K562 (cell line): Measurements from ENCODE around the gene GPR108. TPM values are rescaled to one million over a fixed set of nuclear protein-coding genes. Genes with fewer than 3 reads are reported as not detected.
A peak's percentile ranks its signal among the peaks of the same experiment; 100 is the strongest.

Source experiments
- ATAC-seq: fragments of 200-7000 bp; cut with Tn5 transposase; 3 replicates; pipeline ENCODE4 v1.9.1; 2020; ENCODE audit warnings: moderate library complexity
- BruUV-seq: library from RNA; stranded (reverse); fragments of 400-500 nt; replicated peaks from 2 replicates; lab custom pipeline; 2021; lab: Mats Ljungman, UMichigan
- CTCF ChIA-PET: fragments of 300-600 bp; formaldehyde crosslinking; extraction: SDS; loops from one replicate; lab custom pipeline; 2021; ENCODE audit warnings: low intra/inter-chr PET ratio; lab: Yijun Ruan, JAX
- POLR2A ChIA-PET: fragments of 300-600, 350-650 bp; sonication (Branson Sonifier 250); formaldehyde crosslinking; extraction: SDS; loops from one replicate; lab custom pipeline; 2021; ENCODE audit warnings: antibody characterized with exemption, inconsistent platforms; lab: Yijun Ruan, JAX
- DNase-seq, 4 experiments: peaks; one replicate each; pipeline versions ENCODE4 v3.0.0 to v3.0.0-alpha.2; 2011 to 2018; ENCODE audit warnings: low spot score in 3 of 4, mixed read lengths in 3 of 4; ENCODE audit errors: extremely low read depth in 1 of 4
- FAIRE-seq: peaks from 2 replicates; lab custom pipeline; 2011; peaks lifted over from hg19 to GRCh38; lab: Jason Lieb, UNC
- H2AFZ ChIP-seq: 2 replicates; pipeline ENCODE4 v1.6.0; 2011; ENCODE audit warnings: low read depth, low read length, control low read depth, inconsistent platforms
- H3K27ac ChIP-seq: fragments of 200-600 bp; 3 replicates; pipeline ENCODE4 v1.8.0; 2011; ENCODE audit warnings: low read depth, mild to moderate bottlenecking, control low read depth, inconsistent platforms, low read length, moderate library complexity, mixed read lengths; ENCODE audit errors: extremely low read depth
- H3K27me3 ChIP-seq, 2 experiments: fragments of 300-600 bp in 1 of 2; 2 replicates in 1 of 2; 3 replicates in 1 of 2; pipeline versions ENCODE4 v1.6.0 to v1.8.0; 2011; ENCODE audit warnings: inconsistent platforms in 2 of 2, low read length in 2 of 2, mild to moderate bottlenecking in 1 of 2, mixed read lengths in 1 of 2, moderate library complexity in 1 of 2; ENCODE audit not compliant: control insufficient read depth in 2 of 2, insufficient read depth in 2 of 2
- H3K36me3 ChIP-seq: fragments of 300-600 bp; 3 replicates; pipeline ENCODE4 v1.8.0; 2011; ENCODE audit warnings: mild to moderate bottlenecking, low read length, inconsistent platforms; ENCODE audit not compliant: control insufficient read depth, insufficient read depth
- H3K4me1 ChIP-seq, 2 experiments: fragments of 200-600 bp in 1 of 2; replicated peaks in 1 of 2; 2 replicates in 1 of 2; 3 replicates in 1 of 2; pipeline versions ENCODE4 v1.5.1 to v1.8.0; 2011; ENCODE audit warnings: inconsistent platforms in 2 of 2, low read length in 2 of 2, mild to moderate bottlenecking in 1 of 2, mixed read lengths in 1 of 2, moderate library complexity in 1 of 2; ENCODE audit not compliant: control insufficient read depth in 2 of 2, insufficient read depth in 2 of 2
- H3K4me2 ChIP-seq: 2 replicates; pipeline ENCODE4 v1.6.1; 2011; ENCODE audit warnings: low read length, control low read depth, inconsistent platforms, mixed read lengths; ENCODE audit not compliant: insufficient read depth
- H3K4me3 ChIP-seq: fragments of 200-600 bp; sonication (generic), shearing (Covaris generic); 2 replicates; pipeline ENCODE4 v1.5.1; 2016; ENCODE audit warnings: control low read depth, inconsistent platforms
- H3K79me2 ChIP-seq: fragments of 200-600 bp; 3 replicates; pipeline ENCODE4 v1.8.0; 2011; ENCODE audit warnings: low read length, inconsistent platforms; ENCODE audit not compliant: control insufficient read depth, insufficient read depth
- H3K9ac ChIP-seq, 2 experiments: 2 replicates each; pipeline versions ENCODE4 v1.6.0 to v1.6.1; 2011; ENCODE audit warnings: low read depth in 2 of 2, low read length in 2 of 2, control low read depth in 1 of 2, inconsistent platforms in 1 of 2, mild to moderate bottlenecking in 1 of 2, mixed read lengths in 1 of 2; ENCODE audit not compliant: insufficient read depth in 1 of 2
- H3K9me1 ChIP-seq: one replicate; pipeline ENCODE4 v1.6.0; 2011; ENCODE audit warnings: inconsistent platforms, mild to moderate bottlenecking, low read length, moderate library complexity; ENCODE audit not compliant: control insufficient read depth, insufficient read depth
- H3K9me3 ChIP-seq: replicated peaks from 2 replicates; pipeline ENCODE4 v1.5.1; 2011; ENCODE audit warnings: low read depth, low read length, inconsistent platforms; ENCODE audit not compliant: control insufficient read depth, insufficient read depth
- H4K20me1 ChIP-seq: replicated peaks from 2 replicates; pipeline ENCODE4 v1.6.1; 2011; ENCODE audit warnings: low read length, inconsistent platforms, mixed read lengths; ENCODE audit not compliant: control insufficient read depth, insufficient read depth
- DPF2 ChIP-seq: fragments of 450-650 bp; IDR thresholded peaks from 2 replicates; pipeline ENCODE4 v1.6.1; 2016
- NRF1 ChIP-seq, 2 experiments: fragments of 450-650 bp; IDR thresholded peaks in 1 of 2; conservative IDR thresholded peaks in 1 of 2; 2 replicates each; pipeline ENCODE4 v1.6.1; 2014; ENCODE audit warnings: mild to moderate bottlenecking in 2 of 2
- WGBS: fragments of 100-300 bp; shearing (Covaris generic); methylation state at CpG from one replicate; pipeline ENCODE4 v1.1.6; 2016; ENCODE audit warnings: low coverage, mixed read lengths; ENCODE audit not compliant: insufficient coverage; ENCODE audit errors: missing lambda C conversion rate; 5-methylcytosine and 5-hydroxymethylcytosine counted together
- in situ Hi-C: fragments of 300-500 bp; cut with MboI; formaldehyde crosslinking; loops from 4 replicates; pipeline ENCODE4 v1.15.0; 2018; ENCODE audit warnings: inconsistent platforms, mixed read lengths
- intact Hi-C: fragments of 100-400 bp; cut with micrococcal nuclease; formaldehyde crosslinking; loops from 2 replicates; pipeline ENCODE4 v1.14.2; 2022
- polyA plus RNA-seq, 8 experiments: library from polyadenylated mRNA; depleted of rRNA in 4 of 8; stranded (reverse) in 5 of 8; unstranded in 3 of 8; fragments of >200 nt; fragmentation: Nextera tagmentation in 2 of 8; fragmentation: Illumina TruSeq in 1 of 8; extraction: Ambion mirVana in 2 of 8; extraction: Trizol in 1 of 8; gene quantifications; 2 replicates each; pipeline versions ENCODE4 v1.2.1 to v1.2.3, GENCODE V29; 2011 to 2014; ENCODE audit warnings: inconsistent platforms in 1 of 8, missing spikeins in 1 of 8
- total RNA-seq, 7 experiments: library from RNA; depleted of rRNA in 6 of 7; stranded (reverse); fragments of >200 nt in 6 of 7; fragmentation: Illumina TruSeq in 2 of 7; extraction: Trizol in 2 of 7; gene quantifications; 2 replicates each; pipeline versions ENCODE4 v1.2.1 to v1.2.3, GENCODE V29; 2011 to 2021; ENCODE audit warnings: low replicate concordance in 1 of 7
- TF ChIP-seq, protein P1 (sequence below), 3 experiments: IDR thresholded peaks in 2 of 3; conservative IDR thresholded peaks in 1 of 3; 2 replicates each; pipeline ENCODE4 v1.5.1; 2011 to 2012; ENCODE audit warnings: low read length in 3 of 3, mild to moderate bottlenecking in 3 of 3, control low read depth in 2 of 3, improper control_type of control experiment in 1 of 3, inconsistent platforms in 1 of 3, low read depth in 1 of 3, mixed read lengths in 1 of 3, moderate library complexity in 1 of 3; ENCODE audit not compliant: insufficient read depth in 2 of 3
- TF ChIP-seq, protein P2 (sequence below): IDR thresholded peaks from 2 replicates; pipeline ENCODE4 v1.6.1; 2011; ENCODE audit warnings: borderline replicate concordance, low read depth, mild to moderate bottlenecking, moderate library complexity, low read length; ENCODE audit not compliant: insufficient read depth, poor library complexity, severe bottlenecking

The GPR108 gene
- total and polyA plus RNA-seq, 9 of the 15 experiments (the other 6 are each of a cell fraction or from before 2014, with no cell fraction given), result 2.4 to 33.2 (median 24.4) TPM

- H3K4me3 ChIP-seq, result no peak overlapping the region
- no peak overlapping the region for H2AFZ ChIP-seq
- TF ChIP-seq NRF1 (conservative IDR thresholded peaks at IDR 0.05 in 1 of 2, IDR thresholded peaks at IDR 0.05 in 1 of 2), result peak in 1 of 2 experiments; percentile 39; a peak in 1 of 4 replicates
- TF ChIP-seq, protein P1, sequence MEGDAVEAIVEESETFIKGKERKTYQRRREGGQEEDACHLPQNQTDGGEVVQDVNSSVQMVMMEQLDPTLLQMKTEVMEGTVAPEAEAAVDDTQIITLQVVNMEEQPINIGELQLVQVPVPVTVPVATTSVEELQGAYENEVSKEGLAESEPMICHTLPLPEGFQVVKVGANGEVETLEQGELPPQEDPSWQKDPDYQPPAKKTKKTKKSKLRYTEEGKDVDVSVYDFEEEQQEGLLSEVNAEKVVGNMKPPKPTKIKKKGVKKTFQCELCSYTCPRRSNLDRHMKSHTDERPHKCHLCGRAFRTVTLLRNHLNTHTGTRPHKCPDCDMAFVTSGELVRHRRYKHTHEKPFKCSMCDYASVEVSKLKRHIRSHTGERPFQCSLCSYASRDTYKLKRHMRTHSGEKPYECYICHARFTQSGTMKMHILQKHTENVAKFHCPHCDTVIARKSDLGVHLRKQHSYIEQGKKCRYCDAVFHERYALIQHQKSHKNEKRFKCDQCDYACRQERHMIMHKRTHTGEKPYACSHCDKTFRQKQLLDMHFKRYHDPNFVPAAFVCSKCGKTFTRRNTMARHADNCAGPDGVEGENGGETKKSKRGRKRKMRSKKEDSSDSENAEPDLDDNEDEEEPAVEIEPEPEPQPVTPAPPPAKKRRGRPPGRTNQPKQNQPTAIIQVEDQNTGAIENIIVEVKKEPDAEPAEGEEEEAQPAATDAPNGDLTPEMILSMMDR (IDR thresholded peaks at IDR 0.05 in 2 of 3, conservative IDR thresholded peaks at IDR 0.05 in 1 of 3; ENCODE audit: insufficient read depth in 2 of 3, low read depth in 1 of 3, low read length in 3 of 3), result 0 out of 6 replicates have a peak, but pooled peaks of 1 of the 3 experiments have one; percentile 1
- no peak for TF ChIP-seq DPF2
- TF ChIP-seq, protein P2, sequence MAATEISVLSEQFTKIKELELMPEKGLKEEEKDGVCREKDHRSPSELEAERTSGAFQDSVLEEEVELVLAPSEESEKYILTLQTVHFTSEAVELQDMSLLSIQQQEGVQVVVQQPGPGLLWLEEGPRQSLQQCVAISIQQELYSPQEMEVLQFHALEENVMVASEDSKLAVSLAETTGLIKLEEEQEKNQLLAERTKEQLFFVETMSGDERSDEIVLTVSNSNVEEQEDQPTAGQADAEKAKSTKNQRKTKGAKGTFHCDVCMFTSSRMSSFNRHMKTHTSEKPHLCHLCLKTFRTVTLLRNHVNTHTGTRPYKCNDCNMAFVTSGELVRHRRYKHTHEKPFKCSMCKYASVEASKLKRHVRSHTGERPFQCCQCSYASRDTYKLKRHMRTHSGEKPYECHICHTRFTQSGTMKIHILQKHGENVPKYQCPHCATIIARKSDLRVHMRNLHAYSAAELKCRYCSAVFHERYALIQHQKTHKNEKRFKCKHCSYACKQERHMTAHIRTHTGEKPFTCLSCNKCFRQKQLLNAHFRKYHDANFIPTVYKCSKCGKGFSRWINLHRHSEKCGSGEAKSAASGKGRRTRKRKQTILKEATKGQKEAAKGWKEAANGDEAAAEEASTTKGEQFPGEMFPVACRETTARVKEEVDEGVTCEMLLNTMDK, result no peak
- H4K20me1 ChIP-seq, result 0 out of 2 replicates have a peak, but pooled peaks cover 5% of the 10 kb centered on the region
- no peaks in the 10 kb centered on the region for H3K9me3 ChIP-seq
- H3K79me2 ChIP-seq, result no peaks in the 10 kb centered on the region
- H3K4me1 ChIP-seq, result peaks cover 0 to 23% of the 10 kb centered on the region in 2 experiments; a peak in 2 of 5 replicates
- ChIA-PET POLR2A (no interaction called here), CTCF (no interaction called here)
- no peak overlapping the region for H3K4me2 ChIP-seq
- H3K27me3 ChIP-seq, result peaks cover 7 to 32% of the 10 kb centered on the region in 2 experiments; a peak in 4 of 5 replicates
- no peaks in the 10 kb centered on the region for H3K9me1 ChIP-seq
- no peak overlapping the region for H3K27ac ChIP-seq
- DNase-seq (no peak), ATAC-seq (no peak; the same call in 2 of the 3 replicates), FAIRE-seq (no peak)
- 21% methylated on average over 10 of the region's 10 CpGs for WGBS
- BruUV-seq, result no TSS peak
- in situ Hi-C loops (no loop called here), intact Hi-C loops (no loop called here)
- 0 out of 4 replicates have a peak overlapping the region, but pooled peaks of 1 of the 2 experiments have one; percentile 19 for H3K9ac ChIP-seq
- no peaks in the 10 kb centered on the region for H3K36me3 ChIP-seq
Measured at GRCh38 chr19:6711605-6712004, 25.8 kb downstream of the GPR108 start.
